Cardiac septum (tissue), 1 donor: ENCODE results near the gene SLC39A12. TPM values are rescaled to one million over a fixed set of nuclear protein-coding genes. Genes with fewer than 3 reads are reported as not detected.

Source experiments
- total RNA-seq: library from RNA; stranded (reverse); fragmentation: NEBNext Ultra II Directional; extraction: Animal tissue kit (Norgen Biotek cat#: 25700); gene quantifications from one replicate; pipeline ENCODE4 v1.2.1, GENCODE V29; 2021
- donor health status: DM: no; HTN: no; CAD: no.

Gene SLC39A12
- total RNA-seq, 1 donor from 2014 or later: not detected

Other genes starting within 250 kb of the SLC39A12 start
- gene TMEM236, start 199.7 kb upstream of the SLC39A12 start, total RNA-seq: 0.54 TPM
- 6.3 TPM for gene MRC1, start 142.6 kb upstream of the SLC39A12 start, total RNA-seq
- 20.6 TPM for gene CACNB2, start 188.5 kb downstream of the SLC39A12 start, total RNA-seq